HL-60 (cell line): ENCODE data around the gene STRIT1.
"Not testable (repeated sequence)": the region's sequence is repeated elsewhere in the genome, so short reads cannot be mapped to it uniquely, and the experiment has no call there.

Experiments
- DNase-seq, 2 experiments: peaks; one replicate each; pipeline ENCODE4 v3.0.0-alpha.2; 2010 to 2020; ENCODE audit warnings: low read depth in 1 of 2, low spot score in 1 of 2
- H3K27ac ChIP-seq: fragments of 250-450 bp; sonication (Bioruptor Pico); replicated peaks from 2 replicates; pipeline ENCODE4 v1.5.1; 2020; ENCODE audit warnings: mild to moderate bottlenecking, moderate library complexity
- H3K27me3 ChIP-seq: fragments of 250-450 bp; sonication (Bioruptor Pico); 2 replicates; pipeline ENCODE4 v1.5.1; 2021; ENCODE audit warnings: mild to moderate bottlenecking, moderate library complexity; ENCODE audit not compliant: insufficient read depth, poor library complexity, severe bottlenecking
- H3K4me3 ChIP-seq: replicated peaks from 2 replicates; pipeline ENCODE4 v1.5.1; 2011; ENCODE audit warnings: mild to moderate bottlenecking, control low read depth, low read length; ENCODE audit not compliant: insufficient read depth
- GABPA ChIP-seq: IDR thresholded peaks from 2 replicates; pipeline ENCODE4 v1.6.1; 2012; ENCODE audit warnings: low read depth
- POLR2AphosphoS5 ChIP-seq: IDR thresholded peaks from 2 replicates; pipeline ENCODE4 v1.6.1; 2012; ENCODE audit warnings: low read depth
- SPI1 ChIP-seq: IDR thresholded peaks from 2 replicates; pipeline ENCODE4 v1.6.1; 2012; ENCODE audit warnings: low read depth, mild to moderate bottlenecking, borderline replicate concordance
- TF ChIP-seq, protein P1 (sequence below): IDR thresholded peaks from one replicate; pipeline ENCODE4 v1.5.1; 2011; ENCODE audit warnings: low read length, control low read depth, inconsistent platforms; ENCODE audit not compliant: insufficient read depth
- TF ChIP-seq, protein P2 (sequence below): IDR thresholded peaks from 2 replicates; pipeline ENCODE4 v1.6.1; 2012; ENCODE audit warnings: low read depth; ENCODE audit not compliant: insufficient replicate concordance

Gene STRIT1

DNA sequence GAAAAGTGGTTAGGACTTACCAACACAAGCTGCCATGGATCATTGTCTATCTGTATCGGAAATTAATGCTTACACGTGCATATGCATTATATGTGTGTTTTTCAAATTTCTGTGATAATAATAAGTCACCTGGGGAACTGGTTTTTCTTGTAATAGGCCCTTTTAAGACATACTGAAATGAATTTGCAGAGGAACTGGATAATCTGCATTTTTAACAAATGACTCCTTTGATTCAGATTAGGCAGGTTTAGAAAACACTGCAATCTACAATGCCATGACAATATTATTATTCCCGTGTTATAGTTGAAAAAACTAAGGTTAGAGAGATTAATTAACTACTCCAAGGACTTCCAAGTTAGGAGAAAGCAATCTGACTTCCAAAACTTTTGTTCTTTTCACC lies 23.4 kb downstream of the STRIT1 start:
- no peak overlapping the region for H3K4me3 ChIP-seq
- no peak for DNase-seq
- H3K27ac ChIP-seq = no peak overlapping the region
- TF ChIP-seq, protein P1, sequence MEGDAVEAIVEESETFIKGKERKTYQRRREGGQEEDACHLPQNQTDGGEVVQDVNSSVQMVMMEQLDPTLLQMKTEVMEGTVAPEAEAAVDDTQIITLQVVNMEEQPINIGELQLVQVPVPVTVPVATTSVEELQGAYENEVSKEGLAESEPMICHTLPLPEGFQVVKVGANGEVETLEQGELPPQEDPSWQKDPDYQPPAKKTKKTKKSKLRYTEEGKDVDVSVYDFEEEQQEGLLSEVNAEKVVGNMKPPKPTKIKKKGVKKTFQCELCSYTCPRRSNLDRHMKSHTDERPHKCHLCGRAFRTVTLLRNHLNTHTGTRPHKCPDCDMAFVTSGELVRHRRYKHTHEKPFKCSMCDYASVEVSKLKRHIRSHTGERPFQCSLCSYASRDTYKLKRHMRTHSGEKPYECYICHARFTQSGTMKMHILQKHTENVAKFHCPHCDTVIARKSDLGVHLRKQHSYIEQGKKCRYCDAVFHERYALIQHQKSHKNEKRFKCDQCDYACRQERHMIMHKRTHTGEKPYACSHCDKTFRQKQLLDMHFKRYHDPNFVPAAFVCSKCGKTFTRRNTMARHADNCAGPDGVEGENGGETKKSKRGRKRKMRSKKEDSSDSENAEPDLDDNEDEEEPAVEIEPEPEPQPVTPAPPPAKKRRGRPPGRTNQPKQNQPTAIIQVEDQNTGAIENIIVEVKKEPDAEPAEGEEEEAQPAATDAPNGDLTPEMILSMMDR = no peak
- TF ChIP-seq GABPA = no peak
- no peak for TF ChIP-seq SPI1
- TF ChIP-seq, protein P2, sequence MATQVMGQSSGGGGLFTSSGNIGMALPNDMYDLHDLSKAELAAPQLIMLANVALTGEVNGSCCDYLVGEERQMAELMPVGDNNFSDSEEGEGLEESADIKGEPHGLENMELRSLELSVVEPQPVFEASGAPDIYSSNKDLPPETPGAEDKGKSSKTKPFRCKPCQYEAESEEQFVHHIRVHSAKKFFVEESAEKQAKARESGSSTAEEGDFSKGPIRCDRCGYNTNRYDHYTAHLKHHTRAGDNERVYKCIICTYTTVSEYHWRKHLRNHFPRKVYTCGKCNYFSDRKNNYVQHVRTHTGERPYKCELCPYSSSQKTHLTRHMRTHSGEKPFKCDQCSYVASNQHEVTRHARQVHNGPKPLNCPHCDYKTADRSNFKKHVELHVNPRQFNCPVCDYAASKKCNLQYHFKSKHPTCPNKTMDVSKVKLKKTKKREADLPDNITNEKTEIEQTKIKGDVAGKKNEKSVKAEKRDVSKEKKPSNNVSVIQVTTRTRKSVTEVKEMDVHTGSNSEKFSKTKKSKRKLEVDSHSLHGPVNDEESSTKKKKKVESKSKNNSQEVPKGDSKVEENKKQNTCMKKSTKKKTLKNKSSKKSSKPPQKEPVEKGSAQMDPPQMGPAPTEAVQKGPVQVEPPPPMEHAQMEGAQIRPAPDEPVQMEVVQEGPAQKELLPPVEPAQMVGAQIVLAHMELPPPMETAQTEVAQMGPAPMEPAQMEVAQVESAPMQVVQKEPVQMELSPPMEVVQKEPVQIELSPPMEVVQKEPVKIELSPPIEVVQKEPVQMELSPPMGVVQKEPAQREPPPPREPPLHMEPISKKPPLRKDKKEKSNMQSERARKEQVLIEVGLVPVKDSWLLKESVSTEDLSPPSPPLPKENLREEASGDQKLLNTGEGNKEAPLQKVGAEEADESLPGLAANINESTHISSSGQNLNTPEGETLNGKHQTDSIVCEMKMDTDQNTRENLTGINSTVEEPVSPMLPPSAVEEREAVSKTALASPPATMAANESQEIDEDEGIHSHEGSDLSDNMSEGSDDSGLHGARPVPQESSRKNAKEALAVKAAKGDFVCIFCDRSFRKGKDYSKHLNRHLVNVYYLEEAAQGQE = no peak
- no peak for TF ChIP-seq POLR2AphosphoS5
- no peaks in the 10 kb centered on the region for H3K27me3 ChIP-seq

GRCh38 chr3:155262855-155263254 lies 30.6 kb downstream of the STRIT1 start:
- H3K27ac ChIP-seq, DNase-seq, H3K4me3 ChIP-seq, H3K27me3 ChIP-seq: not testable (repeated sequence)

GRCh38 chr3:155262295-155262694 lies 31.2 kb downstream of the STRIT1 start:
- H3K27me3 ChIP-seq = no peaks in the 10 kb centered on the region
- DNase-seq = no peak
- no peak for TF ChIP-seq SPI1
- no peak for TF ChIP-seq POLR2AphosphoS5
- TF ChIP-seq, protein P2 = no peak
- H3K4me3 ChIP-seq = no peak overlapping the region
- no peak overlapping the region for H3K27ac ChIP-seq

- Histone ChIP-seq H3K27me3 (no peaks in the 10 kb centered on the region), H3K4me3 (no peak overlapping the region), H3K27ac (no peak overlapping the region)
- DNase-seq = peak in 1 of 2 experiments; percentile 23
- TF ChIP-seq, protein P1 = no peak
- no peak for TF ChIP-seq GABPA
Observed at GRCh38 chr3:155254445-155254844, 39.0 kb downstream of the STRIT1 start.

- Histone ChIP-seq H3K27ac (no peak overlapping the region), H3K4me3 (no peak overlapping the region), H3K27me3 (no peaks in the 10 kb centered on the region)
- no peak for TF ChIP-seq SPI1
- TF ChIP-seq, protein P2 = no peak
- no peak for DNase-seq
Observed at GRCh38 chr3:155252535-155252934, 40.9 kb downstream of the STRIT1 start.
